ENCODE results near the gene PHF12.

Gene PHF12

GRCh38 chr17:28953444-28954118, 2.3 kb upstream of the PHF12 start:
- DNase-seq (peak; percentile 71), ATAC-seq (ENCODE audit: insufficient read depth, low read depth) (no peak)
- Histone ChIP-seq H3K9me3 (ENCODE audit: insufficient read depth, low read length, severe bottlenecking) (no peaks in the 10 kb centered on the region), H3K4me1 (ENCODE audit: insufficient read depth, low read length) (peaks cover 22% of the 10 kb centered on the region), H3K27me3 (ENCODE audit: insufficient read depth, low read length, poor library complexity) (no peaks in the 10 kb centered on the region), H3K27ac (ENCODE audit: low read length) (no peak overlapping the region), H3K79me2 (ENCODE audit: insufficient read depth, low read length) (peaks cover 27% of the 10 kb centered on the region), H2AFZ (ENCODE audit: low read depth, low read length) (peak overlapping the region; percentile 65; the same call in 1 of the 2 replicates), H3K4me3 (ENCODE audit: low read depth in 1 of 2, low read length in 2 of 2) (no peak overlapping the region), H4K20me1 (ENCODE audit: insufficient read depth, low read length) (peaks cover 13% of the 10 kb centered on the region), H3K36me3 (ENCODE audit: insufficient read depth, low read length) (peaks cover 10% of the 10 kb centered on the region), H3K9ac (ENCODE audit: low read depth, low read length) (no peak overlapping the region; the same call in 1 of the 2 replicates), H3K4me2 (ENCODE audit: insufficient read depth, low read length) (peak overlapping the region; percentile 68)
- TF ChIP-seq CTCF (IDR thresholded peaks at IDR 0.05; ENCODE audit: borderline replicate concordance, extremely low read depth, low read length, poor library complexity, severe bottlenecking) (peak; percentile 94), EZH2 (IDR thresholded peaks at IDR 0.05; ENCODE audit: borderline replicate concordance, low read depth, low read length, severe bottlenecking) (no peak)

GRCh38 chr17:28951991-28952975, 965 bp upstream of the PHF12 start:
- peak; percentile 80 for ATAC-seq (ENCODE audit: insufficient read depth, low read depth)
- no peak for TF ChIP-seq CTCF (IDR thresholded peaks at IDR 0.05; ENCODE audit: borderline replicate concordance, extremely low read depth, low read length, poor library complexity, severe bottlenecking)
- TF ChIP-seq EZH2 (IDR thresholded peaks at IDR 0.05; ENCODE audit: borderline replicate concordance, low read depth, low read length, severe bottlenecking) = no peak
- Histone ChIP-seq H2AFZ (ENCODE audit: low read depth, low read length) (peak overlapping the region; percentile 78), H3K27me3 (ENCODE audit: insufficient read depth, low read length, poor library complexity) (no peaks in the 10 kb centered on the region), H3K9ac (ENCODE audit: low read depth, low read length) (peak overlapping the region; percentile 67), H3K27ac (ENCODE audit: low read length) (peak overlapping the region; percentile 95), H3K36me3 (ENCODE audit: insufficient read depth, low read length) (peaks cover 23% of the 10 kb centered on the region), H3K9me3 (ENCODE audit: insufficient read depth, low read length, severe bottlenecking) (no peaks in the 10 kb centered on the region), H3K4me3 (ENCODE audit: low read depth in 1 of 2, low read length in 2 of 2) (peak overlapping the region; percentile 37 to 65), H3K4me1 (ENCODE audit: insufficient read depth, low read length) (peaks cover 35% of the 10 kb centered on the region), H3K4me2 (ENCODE audit: insufficient read depth, low read length) (peak overlapping the region; percentile 68), H4K20me1 (ENCODE audit: insufficient read depth, low read length) (peaks cover 24% of the 10 kb centered on the region), H3K79me2 (ENCODE audit: insufficient read depth, low read length) (peaks cover 40% of the 10 kb centered on the region)
- peak; percentile 98 for DNase-seq

GRCh38 chr17:28950752-28951427, 428 bp downstream of the PHF12 start:
- Histone ChIP-seq H3K27ac (ENCODE audit: low read length) (peak overlapping the region; percentile 79), H2AFZ (ENCODE audit: low read depth, low read length) (peak overlapping the region; percentile 62), H3K9ac (ENCODE audit: low read depth, low read length) (peak overlapping the region; percentile 77), H3K4me2 (ENCODE audit: insufficient read depth, low read length) (peak overlapping the region; percentile 91), H3K27me3 (ENCODE audit: insufficient read depth, low read length, poor library complexity) (no peaks in the 10 kb centered on the region), H3K4me3 (ENCODE audit: low read depth in 1 of 2, low read length in 2 of 2) (peak overlapping the region; percentile 80 to 81), H3K79me2 (ENCODE audit: insufficient read depth, low read length) (peaks cover 53% of the 10 kb centered on the region), H3K9me3 (ENCODE audit: insufficient read depth, low read length, severe bottlenecking) (no peaks in the 10 kb centered on the region), H3K36me3 (ENCODE audit: insufficient read depth, low read length) (peaks cover 34% of the 10 kb centered on the region), H4K20me1 (ENCODE audit: insufficient read depth, low read length) (peaks cover 35% of the 10 kb centered on the region), H3K4me1 (ENCODE audit: insufficient read depth, low read length) (peaks cover 46% of the 10 kb centered on the region)
- ATAC-seq (ENCODE audit: insufficient read depth, low read depth) (no peak), DNase-seq (no peak)
- TF ChIP-seq EZH2 (IDR thresholded peaks at IDR 0.05; ENCODE audit: borderline replicate concordance, low read depth, low read length, severe bottlenecking) (no peak), CTCF (IDR thresholded peaks at IDR 0.05; ENCODE audit: borderline replicate concordance, extremely low read depth, low read length, poor library complexity, severe bottlenecking) (no peak)

Data from DND-41 (cell line).